K562 (cell line): ENCODE data around the gene ELOVL5. TPM values are rescaled to one million over a fixed set of nuclear protein-coding genes. Genes with fewer than 3 reads are reported as not detected.

Source experiments
- ATAC-seq: fragments of 200-7000 bp; cut with Tn5 transposase; 3 replicates; pipeline ENCODE4 v1.9.1; 2020; ENCODE audit warnings: moderate library complexity
- BruUV-seq: library from RNA; stranded (reverse); fragments of 400-500 nt; replicated peaks from 2 replicates; lab custom pipeline; 2021; lab: Mats Ljungman, UMichigan
- CTCF ChIA-PET: fragments of 300-600 bp; formaldehyde crosslinking; extraction: SDS; loops from one replicate; lab custom pipeline; 2021; ENCODE audit warnings: low intra/inter-chr PET ratio; lab: Yijun Ruan, JAX
- POLR2A ChIA-PET: fragments of 300-600, 350-650 bp; sonication (Branson Sonifier 250); formaldehyde crosslinking; extraction: SDS; loops from one replicate; lab custom pipeline; 2021; ENCODE audit warnings: antibody characterized with exemption, inconsistent platforms; lab: Yijun Ruan, JAX
- DNase-seq, 4 experiments: peaks; one replicate each; pipeline versions ENCODE4 v3.0.0 to v3.0.0-alpha.2; 2011 to 2018; ENCODE audit warnings: low spot score in 3 of 4, mixed read lengths in 3 of 4; ENCODE audit errors: extremely low read depth in 1 of 4
- FAIRE-seq: peaks from 2 replicates; lab custom pipeline; 2011; peaks lifted over from hg19 to GRCh38; lab: Jason Lieb, UNC
- H2AFZ ChIP-seq: 2 replicates; pipeline ENCODE4 v1.6.0; 2011; ENCODE audit warnings: low read depth, low read length, control low read depth, inconsistent platforms
- H3K27ac ChIP-seq: fragments of 200-600 bp; 3 replicates; pipeline ENCODE4 v1.8.0; 2011; ENCODE audit warnings: low read depth, mild to moderate bottlenecking, control low read depth, inconsistent platforms, low read length, moderate library complexity, mixed read lengths; ENCODE audit errors: extremely low read depth
- H3K27me3 ChIP-seq, 2 experiments: fragments of 300-600 bp in 1 of 2; 2 replicates in 1 of 2; 3 replicates in 1 of 2; pipeline versions ENCODE4 v1.6.0 to v1.8.0; 2011; ENCODE audit warnings: inconsistent platforms in 2 of 2, low read length in 2 of 2, mild to moderate bottlenecking in 1 of 2, mixed read lengths in 1 of 2, moderate library complexity in 1 of 2; ENCODE audit not compliant: control insufficient read depth in 2 of 2, insufficient read depth in 2 of 2
- H3K36me3 ChIP-seq: fragments of 300-600 bp; 3 replicates; pipeline ENCODE4 v1.8.0; 2011; ENCODE audit warnings: mild to moderate bottlenecking, low read length, inconsistent platforms; ENCODE audit not compliant: control insufficient read depth, insufficient read depth
- H3K4me1 ChIP-seq, 2 experiments: fragments of 200-600 bp in 1 of 2; replicated peaks in 1 of 2; 2 replicates in 1 of 2; 3 replicates in 1 of 2; pipeline versions ENCODE4 v1.5.1 to v1.8.0; 2011; ENCODE audit warnings: inconsistent platforms in 2 of 2, low read length in 2 of 2, mild to moderate bottlenecking in 1 of 2, mixed read lengths in 1 of 2, moderate library complexity in 1 of 2; ENCODE audit not compliant: control insufficient read depth in 2 of 2, insufficient read depth in 2 of 2
- H3K4me2 ChIP-seq: 2 replicates; pipeline ENCODE4 v1.6.1; 2011; ENCODE audit warnings: low read length, control low read depth, inconsistent platforms, mixed read lengths; ENCODE audit not compliant: insufficient read depth
- H3K4me3 ChIP-seq: fragments of 200-600 bp; sonication (generic), shearing (Covaris generic); 2 replicates; pipeline ENCODE4 v1.5.1; 2016; ENCODE audit warnings: control low read depth, inconsistent platforms
- H3K79me2 ChIP-seq: fragments of 200-600 bp; 3 replicates; pipeline ENCODE4 v1.8.0; 2011; ENCODE audit warnings: low read length, inconsistent platforms; ENCODE audit not compliant: control insufficient read depth, insufficient read depth
- H3K9ac ChIP-seq, 2 experiments: 2 replicates each; pipeline versions ENCODE4 v1.6.0 to v1.6.1; 2011; ENCODE audit warnings: low read depth in 2 of 2, low read length in 2 of 2, control low read depth in 1 of 2, inconsistent platforms in 1 of 2, mild to moderate bottlenecking in 1 of 2, mixed read lengths in 1 of 2; ENCODE audit not compliant: insufficient read depth in 1 of 2
- H3K9me1 ChIP-seq: one replicate; pipeline ENCODE4 v1.6.0; 2011; ENCODE audit warnings: inconsistent platforms, mild to moderate bottlenecking, low read length, moderate library complexity; ENCODE audit not compliant: control insufficient read depth, insufficient read depth
- H3K9me3 ChIP-seq: replicated peaks from 2 replicates; pipeline ENCODE4 v1.5.1; 2011; ENCODE audit warnings: low read depth, low read length, inconsistent platforms; ENCODE audit not compliant: control insufficient read depth, insufficient read depth
- H4K20me1 ChIP-seq: replicated peaks from 2 replicates; pipeline ENCODE4 v1.6.1; 2011; ENCODE audit warnings: low read length, inconsistent platforms, mixed read lengths; ENCODE audit not compliant: control insufficient read depth, insufficient read depth
- HMG20B ChIP-seq: fragments of 250-450 bp; sonication (Bioruptor Pico); IDR thresholded peaks from 2 replicates; pipeline ENCODE4 v1.5.0; 2021; ENCODE audit warnings: mild to moderate bottlenecking
- KHSRP ChIP-seq: fragments of 450-650 bp; IDR thresholded peaks from 2 replicates; pipeline ENCODE4 v1.6.1; 2017
- SIRT6 ChIP-seq: IDR thresholded peaks from one replicate; pipeline ENCODE4 v1.6.1; 2012; ENCODE audit warnings: low read depth, mild to moderate bottlenecking, control low read depth, inconsistent platforms, low read length, moderate library complexity
- TARDBP ChIP-seq: fragments of 450-650 bp; IDR thresholded peaks from 2 replicates; pipeline ENCODE4 v1.6.1; 2016
- THAP12 ChIP-seq: fragments of 250-450 bp; sonication (Bioruptor Pico); IDR thresholded peaks from 2 replicates; pipeline ENCODE4 v1.9.0; 2021; ENCODE audit warnings: mild to moderate bottlenecking, inconsistent platforms
- ZKSCAN1 ChIP-seq: fragments of 150-350 bp; IDR thresholded peaks from 2 replicates; pipeline ENCODE4 v1.6.1; 2016; ENCODE audit warnings: low read depth, low read length
- ZKSCAN3 ChIP-seq: fragments of 250-450 bp; sonication (Bioruptor Pico); IDR thresholded peaks from 2 replicates; pipeline ENCODE4 v1.4.0; 2020
- ZNF232 ChIP-seq: sonication (generic); formaldehyde crosslinking; IDR thresholded peaks from 2 replicates; pipeline ENCODE4 v1.8.0; 2022; ENCODE audit warnings: mild to moderate bottlenecking, missing genetic modification reagents
- ZNF239 ChIP-seq: fragments of 250-450 bp; sonication (Bioruptor Pico); IDR thresholded peaks from 2 replicates; pipeline ENCODE4 v1.4.0; 2020; ENCODE audit warnings: mild to moderate bottlenecking
- WGBS: fragments of 100-300 bp; shearing (Covaris generic); methylation state at CpG from one replicate; pipeline ENCODE4 v1.1.6; 2016; ENCODE audit warnings: low coverage, mixed read lengths; ENCODE audit not compliant: insufficient coverage; ENCODE audit errors: missing lambda C conversion rate; 5-methylcytosine and 5-hydroxymethylcytosine counted together
- in situ Hi-C: fragments of 300-500 bp; cut with MboI; formaldehyde crosslinking; loops from 4 replicates; pipeline ENCODE4 v1.15.0; 2018; ENCODE audit warnings: inconsistent platforms, mixed read lengths
- intact Hi-C: fragments of 100-400 bp; cut with micrococcal nuclease; formaldehyde crosslinking; loops from 2 replicates; pipeline ENCODE4 v1.14.2; 2022
- polyA plus RNA-seq, 8 experiments: library from polyadenylated mRNA; depleted of rRNA in 4 of 8; stranded (reverse) in 5 of 8; unstranded in 3 of 8; fragments of >200 nt; fragmentation: Nextera tagmentation in 2 of 8; fragmentation: Illumina TruSeq in 1 of 8; extraction: Ambion mirVana in 2 of 8; extraction: Trizol in 1 of 8; gene quantifications; 2 replicates each; pipeline versions ENCODE4 v1.2.1 to v1.2.3, GENCODE V29; 2011 to 2014; ENCODE audit warnings: inconsistent platforms in 1 of 8, missing spikeins in 1 of 8
- total RNA-seq, 7 experiments: library from RNA; depleted of rRNA in 6 of 7; stranded (reverse); fragments of >200 nt in 6 of 7; fragmentation: Illumina TruSeq in 2 of 7; extraction: Trizol in 2 of 7; gene quantifications; 2 replicates each; pipeline versions ENCODE4 v1.2.1 to v1.2.3, GENCODE V29; 2011 to 2021; ENCODE audit warnings: low replicate concordance in 1 of 7
- TF ChIP-seq, protein P1 (sequence below): fragments of 450-650 bp; IDR thresholded peaks from 2 replicates; pipeline ENCODE4 v1.6.1; 2016; ENCODE audit warnings: antibody characterized with exemption

The ELOVL5 gene
- total and polyA plus RNA-seq, 9 of the 15 experiments (the other 6 are each of a cell fraction or from before 2014, with no cell fraction given) = 70.6 to 245 (median 132) TPM

- no peak overlapping the region for H3K9ac ChIP-seq
Measured at GRCh38 chr6:53336070-53336469, 12.7 kb downstream of the ELOVL5 start.

More at GRCh38 chr6:53336070-53336469, 12.7 kb downstream of the ELOVL5 start:
- no peak for ATAC-seq
- H3K4me2 ChIP-seq = no peak overlapping the region; the same call in 1 of the 2 replicates
- peaks cover 73% of the 10 kb centered on the region for H3K36me3 ChIP-seq
- ChIA-PET POLR2A (interaction anchor here (1.5 kb wide), 1 partner anchor 8 kb away, joined by 5 read pairs; no protein-coding TSS in a partner anchor), CTCF (no interaction called here)
- H3K9me1 ChIP-seq = peaks cover 16% of the 10 kb centered on the region
- no TSS peak for BruUV-seq
- no peaks in the 10 kb centered on the region for H3K9me3 ChIP-seq
- FAIRE-seq = no peak
- H3K4me3 ChIP-seq = no peak overlapping the region
- H3K27me3 ChIP-seq = no peaks in the 10 kb centered on the region; a peak in 1 of 5 replicates
- WGBS = 61% methylated on average over 4 of the region's 4 CpGs
- TF ChIP-seq ZNF232 (CRISPR knock-in tag) (no peak), KHSRP (no peak), TARDBP (no peak), ZNF239 (CRISPR knock-in tag) (no peak), SIRT6 (no peak), HMG20B (CRISPR knock-in tag) (no peak), ZKSCAN1 (no peak), THAP12 (CRISPR knock-in tag) (no peak), ZKSCAN3 (no peak)
- TF ChIP-seq, protein P1, sequence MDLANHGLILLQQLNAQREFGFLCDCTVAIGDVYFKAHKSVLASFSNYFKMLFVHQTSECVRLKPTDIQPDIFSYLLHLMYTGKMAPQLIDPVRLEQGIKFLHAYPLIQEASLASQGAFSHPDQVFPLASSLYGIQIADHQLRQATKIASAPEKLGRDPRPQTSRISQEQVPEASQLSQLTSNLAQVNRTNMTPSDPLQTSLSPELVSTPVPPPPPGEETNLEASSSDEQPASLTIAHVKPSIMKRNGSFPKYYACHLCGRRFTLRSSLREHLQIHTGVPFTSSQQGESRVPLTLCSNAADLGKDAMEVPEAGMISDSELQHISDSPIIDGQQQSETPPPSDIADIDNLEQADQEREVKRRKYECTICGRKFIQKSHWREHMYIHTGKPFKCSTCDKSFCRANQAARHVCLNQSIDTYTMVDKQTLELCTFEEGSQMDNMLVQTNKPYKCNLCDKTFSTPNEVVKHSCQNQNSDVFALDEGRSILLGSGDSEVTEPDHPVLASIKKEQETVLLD = no peak
- TF ChIP-seq, all 486 proteins: peak for 0
- H2AFZ ChIP-seq = no peak overlapping the region
- no peak for DNase-seq
- peaks cover 0 to 33% of the 10 kb centered on the region in 2 experiments; a peak in 4 of 5 replicates for H3K4me1 ChIP-seq
- intact Hi-C loops (no loop called here), in situ Hi-C loops (no loop called here)
- no peak overlapping the region for H3K27ac ChIP-seq
- peaks cover 59% of the 10 kb centered on the region for H4K20me1 ChIP-seq
- H3K79me2 ChIP-seq = peaks cover 100% of the 10 kb centered on the region
